GM18909 (cell line): Measurements from ENCODE around the gene PTGIR.
A peak's percentile ranks its signal among the peaks of the same experiment; 100 is the strongest.

ENCODE experiments used
- ATAC-seq: cut with Tn5 transposase; IDR thresholded peaks from one replicate; pipeline ENCODE4 v1.9.1; 2021; ENCODE audit warnings: mild to moderate bottlenecking; ENCODE audit not compliant: unreplicated experiment, poor library complexity

PTGIR gene

GRCh38 chr19:46624958-46625661 is at the start of gene PTGIR:
Gene PTGIR (minus strand): TSS chr19:46625089. CDS start chr19:46624225, 864 bp downstream.
- ATAC-seq, result no peak

GRCh38 chr19:46670813-46671212 is 45.9 kb upstream of the PTGIR start:
- no peak for ATAC-seq

- no peak for ATAC-seq
These were observed 43.8 kb upstream of the PTGIR start for GRCh38 chr19:46668662-46669061.

- no peak for ATAC-seq
These were observed 40.2 kb upstream of the PTGIR start for GRCh38 chr19:46665072-46665471.

- ATAC-seq, result no peak
These were observed 37.1 kb upstream of the PTGIR start for GRCh38 chr19:46661735-46662592.

- ATAC-seq, result peak; percentile 90
These were observed 36.3 kb upstream of the PTGIR start, which contains the start of gene DACT3 for GRCh38 chr19:46661020-46661731. Gene DACT3 (minus strand): TSS chr19:46661182. CDS start chr19:46661064, 118 bp downstream.

GRCh38 chr19:46660551-46661019 is 35.7 kb upstream of the PTGIR start:
- ATAC-seq, result no peak

- ATAC-seq, result no peak
These were observed 35.2 kb upstream of the PTGIR start for GRCh38 chr19:46660008-46660517.

- ATAC-seq, result no peak
These were observed 34.5 kb upstream of the PTGIR start for GRCh38 chr19:46659151-46660007.

GRCh38 chr19:46656541-46656940 is 31.7 kb upstream of the PTGIR start:
- no peak for ATAC-seq

GRCh38 chr19:46654621-46655152 is 29.8 kb upstream of the PTGIR start:
- no peak for ATAC-seq

- no peak for ATAC-seq
These were observed 25.6 kb upstream of the PTGIR start for GRCh38 chr19:46650445-46650844.

- no peak for ATAC-seq
These were observed 24.4 kb upstream of the PTGIR start for GRCh38 chr19:46648961-46649960.

- ATAC-seq, result no peak
These were observed 23.4 kb upstream of the PTGIR start for GRCh38 chr19:46648060-46648960.

- no peak for ATAC-seq
These were observed 21.5 kb upstream of the PTGIR start for GRCh38 chr19:46646402-46646801.

- no peak for ATAC-seq
These were observed 19.8 kb upstream of the PTGIR start for GRCh38 chr19:46644720-46645119.

- no peak for ATAC-seq
These were observed 15.8 kb upstream of the PTGIR start for GRCh38 chr19:46640656-46641055.
